NB4 (cell line): ENCODE data around the gene SLC13A2.
A peak's percentile ranks its signal among the peaks of the same experiment; 100 is the strongest.

ENCODE experiments used
- DNase-seq: peaks from one replicate; pipeline ENCODE4 v3.0.0; 2010; ENCODE audit warnings: low read depth
- H3K4me3 ChIP-seq: one replicate; pipeline ENCODE4 v1.5.1; 2011; ENCODE audit warnings: mild to moderate bottlenecking, low read depth, low read length, moderate library complexity
- CTCF ChIP-seq: IDR thresholded peaks from one replicate; pipeline ENCODE4 v1.5.1; 2012; ENCODE audit warnings: low read depth, low read length
- MYC ChIP-seq: IDR thresholded peaks from 2 replicates; pipeline ENCODE4 v1.6.1; 2011; ENCODE audit warnings: low read depth, low read length
- POLR2A ChIP-seq: IDR thresholded peaks from 2 replicates; pipeline ENCODE4 v1.6.1; 2011; ENCODE audit warnings: mild to moderate bottlenecking; ENCODE audit not compliant: insufficient read length; ENCODE audit errors: extremely low read depth
- TF ChIP-seq, protein P1 (sequence below): IDR thresholded peaks from 2 replicates; pipeline ENCODE4 v1.6.1; 2011; ENCODE audit warnings: low read depth, low read length

Gene SLC13A2

GRCh38 chr17:28494445-28495188, 21.2 kb downstream of the SLC13A2 start:
- peak; percentile 74 for DNase-seq
- no peak overlapping the region for H3K4me3 ChIP-seq
- peak; percentile 93 for TF ChIP-seq CTCF
- TF ChIP-seq, protein P1, sequence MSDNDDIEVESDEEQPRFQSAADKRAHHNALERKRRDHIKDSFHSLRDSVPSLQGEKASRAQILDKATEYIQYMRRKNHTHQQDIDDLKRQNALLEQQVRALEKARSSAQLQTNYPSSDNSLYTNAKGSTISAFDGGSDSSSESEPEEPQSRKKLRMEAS: no peak

DNA sequence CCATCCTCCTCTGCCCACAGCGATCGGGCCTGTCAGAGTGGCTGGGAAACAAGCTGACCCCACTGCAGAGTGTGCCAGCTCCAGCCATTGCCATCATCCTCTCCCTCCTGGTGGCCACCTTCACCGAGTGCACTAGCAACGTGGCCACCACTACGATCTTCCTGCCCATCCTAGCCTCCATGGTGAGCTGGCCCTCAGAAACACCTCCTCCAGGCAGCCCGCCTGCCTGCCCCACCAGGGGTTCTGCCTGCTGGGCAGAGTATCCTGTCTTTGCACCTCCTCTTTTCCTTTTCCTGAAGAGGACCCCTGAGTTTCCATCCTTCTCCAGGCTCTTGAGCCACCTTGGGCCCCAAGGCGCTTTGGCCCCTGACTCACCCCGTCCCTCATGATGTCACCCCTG, 22.2 kb downstream of the SLC13A2 start:
- no peak overlapping the region for H3K4me3 ChIP-seq
- TF ChIP-seq, protein P1: no peak
- TF ChIP-seq CTCF: no peak
- TF ChIP-seq POLR2A: no peak
- TF ChIP-seq MYC: no peak
- no peak for DNase-seq

- TF ChIP-seq CTCF (no peak), MYC (no peak), POLR2A (no peak)
- TF ChIP-seq, protein P1: no peak
- H3K4me3 ChIP-seq: no peak overlapping the region
- no peak for DNase-seq
Observed at GRCh38 chr17:28497931-28498330, 24.5 kb downstream of the SLC13A2 start.

- no peak overlapping the region for H3K4me3 ChIP-seq
Observed at GRCh38 chr17:28498652-28499363, 25.4 kb downstream of the SLC13A2 start.

DNA sequence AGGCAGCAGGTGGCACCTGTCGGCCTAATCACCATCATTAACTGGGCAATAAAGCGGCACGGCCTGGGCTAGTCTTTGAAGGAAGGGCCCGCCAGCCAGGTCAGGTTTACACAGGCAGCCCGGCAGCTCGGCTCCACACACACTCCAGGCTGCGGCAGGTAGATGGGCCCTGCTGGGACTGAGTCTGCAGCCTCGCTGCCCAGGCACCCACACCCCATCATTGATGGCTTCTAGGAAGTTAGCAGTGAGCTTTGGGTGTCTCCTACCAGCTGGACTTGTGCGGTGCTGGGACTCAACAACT, 25.9 kb downstream of the SLC13A2 start:
- TF ChIP-seq CTCF (no peak), MYC (no peak)
- TF ChIP-seq, protein P1: no peak
- no peak for DNase-seq
- H3K4me3 ChIP-seq: no peak overlapping the region

More at GRCh38 chr17:28498652-28499363, 25.4 kb downstream of the SLC13A2 start:
- TF ChIP-seq MYC: no peak
- no peak for TF ChIP-seq CTCF
- no peak for TF ChIP-seq POLR2A
- TF ChIP-seq, protein P1: no peak
- DNase-seq: no peak
